ENCODE measurements around the gene RASSF3.
"Not testable (repeated sequence)": the region's sequence is repeated elsewhere in the genome, so short reads cannot be mapped to it uniquely, and the experiment has no call there.

Gene RASSF3

DNA sequence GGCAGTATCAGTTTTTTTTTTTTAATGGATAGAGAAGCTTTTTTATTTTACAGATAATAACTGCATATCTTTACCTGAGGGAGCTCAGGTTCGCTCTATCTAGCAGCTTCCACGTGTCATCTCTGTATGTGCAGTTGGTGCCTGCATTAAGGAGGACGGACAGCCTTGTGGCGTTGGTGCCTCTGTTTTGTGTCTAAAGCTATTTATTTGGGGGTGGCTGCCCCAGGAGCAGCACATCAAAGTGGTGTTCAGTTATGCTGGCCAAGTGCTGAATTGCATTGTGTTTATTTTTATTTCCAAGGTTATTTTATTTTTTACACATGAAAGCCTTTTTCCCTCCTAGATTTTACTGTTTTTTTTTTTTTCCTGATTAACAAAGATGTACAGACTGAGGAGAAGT, 59.7 kb downstream of the RASSF3 start:
- no peak for DNase-seq (ENCODE audit: low spot score)

DNA sequence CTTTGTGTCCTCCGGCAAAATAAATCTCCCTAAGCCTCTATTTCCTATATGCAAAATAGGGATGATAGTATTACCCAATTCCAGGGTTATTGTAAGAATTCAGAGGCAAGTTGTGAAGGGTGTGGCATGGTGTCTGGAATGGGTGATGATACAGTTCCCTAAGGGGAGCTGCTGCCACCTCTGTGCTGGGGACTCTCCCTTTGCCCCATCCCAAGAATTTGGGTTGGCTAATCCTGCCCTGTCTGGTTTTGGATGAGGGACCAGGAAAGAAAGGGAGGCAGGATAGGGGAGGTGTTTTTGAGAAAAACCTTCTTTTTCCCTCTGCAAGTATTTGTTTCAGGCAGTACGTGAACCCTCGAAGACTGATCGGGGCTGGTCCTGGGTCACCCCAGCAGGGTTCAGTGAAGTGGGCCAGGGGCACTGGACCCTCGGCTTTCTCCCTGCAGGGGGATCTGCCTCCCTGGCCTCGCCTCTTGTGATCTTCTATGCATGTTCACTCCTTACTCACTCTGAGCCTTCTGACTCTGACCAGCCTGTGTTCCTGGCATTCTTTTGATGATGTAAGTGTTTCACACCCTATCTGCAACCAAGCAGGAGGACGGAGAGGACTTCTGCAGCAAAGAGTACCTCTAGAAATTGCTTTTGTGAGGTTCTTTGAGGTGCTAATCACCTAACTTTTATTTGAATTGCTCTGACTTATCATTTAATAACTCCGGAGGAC, 60.8 kb downstream of the RASSF3 start:
- DNase-seq (ENCODE audit: low spot score) = no peak

- no peak for DNase-seq (ENCODE audit: low spot score)
Measured at GRCh38 chr12:64671681-64672080, 61.4 kb downstream of the RASSF3 start.

DNA sequence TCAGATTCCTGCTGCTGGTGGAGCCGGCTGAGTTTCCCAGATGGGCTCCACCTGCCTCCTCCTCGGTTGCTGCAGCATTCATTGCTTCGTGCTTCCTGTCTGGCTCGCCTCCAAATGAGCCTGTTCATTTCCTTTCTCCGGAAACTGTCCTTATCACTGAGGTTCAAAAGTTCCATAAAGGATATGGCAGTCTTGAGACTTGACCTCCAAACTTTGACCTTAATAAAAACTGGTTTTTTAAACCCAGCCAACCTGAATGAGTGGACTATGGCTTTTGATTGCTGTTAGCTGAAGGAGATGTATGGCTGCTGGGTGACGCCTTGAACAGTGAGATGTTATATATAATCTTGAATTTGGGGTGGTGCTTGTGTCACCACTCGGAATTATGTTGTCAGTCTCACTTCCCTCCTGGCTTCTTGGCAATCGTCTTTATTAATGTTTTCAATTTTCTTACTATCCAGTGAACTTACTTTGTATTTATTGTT, 62.7 kb downstream of the RASSF3 start:
- peak; percentile 54 for DNase-seq (ENCODE audit: low spot score)

DNA sequence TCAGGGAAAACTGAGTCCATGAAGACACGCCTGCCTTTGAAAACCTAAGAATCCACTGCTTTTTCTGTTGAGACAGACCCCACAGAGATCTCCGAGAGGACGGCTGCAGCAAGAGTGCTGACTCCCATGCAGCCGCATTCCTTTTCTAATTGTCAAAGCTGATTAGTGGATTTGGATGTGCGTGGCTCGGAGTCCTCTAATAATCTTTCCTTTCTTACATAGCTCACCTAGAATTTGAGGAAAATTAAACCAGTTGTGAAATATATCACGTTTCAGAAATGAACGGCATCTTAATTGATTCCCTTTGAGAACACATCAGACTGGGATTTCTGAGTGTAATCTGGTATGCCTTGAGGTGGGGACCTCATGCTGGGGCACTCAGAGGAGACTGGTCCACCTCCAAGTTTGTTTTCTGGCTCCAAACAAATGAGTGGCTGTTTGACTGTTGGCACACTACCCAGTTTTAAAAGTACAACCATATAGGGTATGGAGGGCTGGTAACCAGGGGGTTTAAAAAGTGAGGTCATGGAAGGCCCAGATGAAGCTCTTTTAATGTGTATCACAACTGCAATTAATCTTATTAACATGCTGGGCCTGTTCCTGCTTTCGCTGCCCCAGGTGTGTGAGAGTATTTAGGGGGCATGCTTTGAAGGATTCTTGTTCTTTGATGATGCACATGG, 63.3 kb downstream of the RASSF3 start:
- DNase-seq (ENCODE audit: low spot score) = no peak

DNA sequence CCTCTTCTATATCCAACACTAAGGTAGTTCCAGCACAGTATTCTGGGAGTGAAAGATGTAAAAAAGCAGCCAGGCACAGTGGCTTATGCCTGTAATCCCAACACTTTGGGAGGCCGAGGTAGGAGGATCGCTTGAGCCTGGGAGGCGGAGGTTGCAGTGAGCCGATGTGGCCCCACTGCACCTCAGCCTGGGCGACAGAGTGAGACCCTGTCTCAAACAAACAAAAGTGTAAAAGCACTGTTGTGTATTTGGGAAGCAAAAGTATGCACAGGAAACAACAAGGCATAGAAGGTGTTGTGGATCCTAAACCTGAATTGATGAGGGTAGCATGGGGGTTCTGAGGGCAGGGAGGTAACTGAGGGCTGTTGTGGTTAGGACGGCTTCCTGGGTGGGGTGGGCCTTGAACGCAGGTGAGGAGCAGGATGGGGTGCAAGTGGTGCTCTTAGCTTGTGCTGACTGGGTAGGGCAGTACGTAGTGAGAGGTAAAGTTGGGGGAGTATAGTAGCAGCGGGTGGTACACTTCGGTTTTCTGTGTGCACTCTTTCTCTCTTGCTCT, 64.2 kb downstream of the RASSF3 start:
- DNase-seq (ENCODE audit: low spot score) = no peak

- no peak for DNase-seq (ENCODE audit: low spot score)
Measured at GRCh38 chr12:64675795-64676194, 65.5 kb downstream of the RASSF3 start.

- no peak for DNase-seq (ENCODE audit: low spot score)
Measured at GRCh38 chr12:64678248-64678647, 68.0 kb downstream of the RASSF3 start.

DNA sequence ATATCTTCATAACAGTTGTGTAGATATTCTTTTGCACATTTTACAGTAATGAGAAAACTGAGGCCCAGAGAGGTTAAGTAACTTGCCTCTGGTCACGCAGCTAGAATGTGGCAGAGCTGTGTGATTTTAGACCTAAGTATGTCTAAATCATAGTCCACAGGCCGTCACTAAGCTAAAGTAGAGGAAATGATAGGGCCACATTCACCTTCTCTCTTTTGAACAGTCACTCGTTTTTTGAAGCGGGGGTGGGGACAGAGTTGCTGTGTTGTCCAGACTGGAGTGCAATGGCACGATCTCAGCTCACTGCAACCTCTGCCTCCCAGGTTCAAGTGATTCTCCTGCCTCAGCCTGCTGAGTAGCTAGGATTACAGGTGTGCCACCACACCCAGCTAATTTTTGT, 68.5 kb downstream of the RASSF3 start:
- no peak for DNase-seq (ENCODE audit: low spot score)

DNA sequence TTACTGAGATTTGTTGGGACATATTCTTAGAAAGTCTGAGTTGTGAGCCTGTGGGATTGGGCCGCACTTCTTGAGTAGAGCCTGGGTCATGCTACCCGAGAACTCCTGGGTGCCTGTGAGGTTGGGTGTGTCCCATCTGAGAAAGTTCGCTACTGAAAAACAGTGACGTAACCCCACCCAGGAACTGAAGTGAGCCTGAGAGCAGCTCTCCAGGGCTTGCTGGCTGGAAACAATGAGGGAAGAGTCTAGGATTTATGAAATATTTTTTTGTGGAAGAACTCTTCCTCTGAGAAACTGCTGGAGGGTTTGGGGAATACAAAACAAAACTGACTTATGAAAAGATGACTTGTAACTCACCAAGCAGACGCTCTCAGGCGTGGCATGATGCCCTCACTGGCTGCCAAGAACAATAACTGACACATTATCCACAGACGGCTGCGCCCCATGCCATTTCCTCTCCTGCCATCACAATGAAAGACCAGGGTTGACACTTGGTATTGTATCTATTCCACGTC, 69.2 kb downstream of the RASSF3 start:
- DNase-seq (ENCODE audit: low spot score) = no peak

DNA sequence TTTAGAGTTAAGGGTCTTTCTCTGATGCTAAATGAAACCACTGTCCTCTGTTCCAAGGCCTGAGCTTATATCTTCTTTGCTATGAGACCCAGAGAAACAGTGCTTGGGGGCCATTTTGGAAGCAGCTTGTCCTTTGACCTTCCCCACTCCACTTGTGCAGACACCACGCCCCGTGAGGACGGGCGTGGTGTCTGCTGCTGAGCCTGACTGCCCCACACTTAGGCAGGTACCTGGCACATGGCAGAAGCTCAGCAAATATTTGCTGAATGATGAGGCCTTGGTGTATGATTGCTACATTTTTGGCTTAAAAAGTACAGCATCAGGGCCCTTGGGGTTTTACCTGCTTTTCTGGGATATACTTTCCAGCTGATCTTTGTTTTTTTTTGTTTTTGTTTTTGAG, 69.9 kb downstream of the RASSF3 start:
- DNase-seq (ENCODE audit: low spot score) = no peak

DNA sequence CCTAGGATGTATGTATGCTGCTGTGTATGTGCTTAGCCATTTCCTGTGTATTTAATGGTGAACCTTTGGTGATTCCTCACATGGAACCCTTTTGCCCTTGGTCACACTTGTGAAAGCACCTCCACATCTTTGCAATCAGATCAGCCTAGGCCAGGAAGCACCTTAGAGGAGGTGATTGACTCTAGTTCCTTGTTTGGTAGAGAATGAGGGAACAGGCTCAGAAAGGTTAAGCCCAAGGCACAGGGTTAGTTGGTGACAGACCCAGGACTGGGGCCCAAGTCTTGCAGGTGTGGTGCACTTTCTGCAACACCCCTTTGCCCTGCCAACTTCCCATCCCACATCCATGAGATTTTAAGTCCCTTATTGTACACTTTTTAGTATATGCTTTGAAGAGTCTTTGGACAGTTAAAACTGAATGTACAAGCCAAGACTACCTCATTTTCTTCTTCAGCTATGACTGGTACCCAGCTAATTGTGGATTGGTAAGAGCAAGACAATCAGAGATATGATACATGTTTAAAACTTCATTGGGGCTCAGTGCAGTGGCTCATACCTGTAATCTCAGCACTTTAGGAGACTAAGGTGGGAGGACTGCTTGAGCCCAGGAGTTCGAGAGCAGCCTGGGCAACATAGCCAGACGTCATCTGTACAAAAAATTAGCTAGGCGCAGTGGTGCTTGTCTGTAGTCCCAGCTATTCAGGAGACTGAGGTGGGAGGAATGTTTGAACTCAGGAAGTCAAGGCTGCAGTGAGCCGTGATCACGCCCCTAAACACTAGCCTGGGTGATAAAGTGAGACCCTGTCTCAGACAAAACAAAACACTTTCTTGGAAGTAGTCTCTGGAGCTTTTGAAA, 71.1 kb downstream of the RASSF3 start:
- no peak for DNase-seq (ENCODE audit: low spot score)

DNA sequence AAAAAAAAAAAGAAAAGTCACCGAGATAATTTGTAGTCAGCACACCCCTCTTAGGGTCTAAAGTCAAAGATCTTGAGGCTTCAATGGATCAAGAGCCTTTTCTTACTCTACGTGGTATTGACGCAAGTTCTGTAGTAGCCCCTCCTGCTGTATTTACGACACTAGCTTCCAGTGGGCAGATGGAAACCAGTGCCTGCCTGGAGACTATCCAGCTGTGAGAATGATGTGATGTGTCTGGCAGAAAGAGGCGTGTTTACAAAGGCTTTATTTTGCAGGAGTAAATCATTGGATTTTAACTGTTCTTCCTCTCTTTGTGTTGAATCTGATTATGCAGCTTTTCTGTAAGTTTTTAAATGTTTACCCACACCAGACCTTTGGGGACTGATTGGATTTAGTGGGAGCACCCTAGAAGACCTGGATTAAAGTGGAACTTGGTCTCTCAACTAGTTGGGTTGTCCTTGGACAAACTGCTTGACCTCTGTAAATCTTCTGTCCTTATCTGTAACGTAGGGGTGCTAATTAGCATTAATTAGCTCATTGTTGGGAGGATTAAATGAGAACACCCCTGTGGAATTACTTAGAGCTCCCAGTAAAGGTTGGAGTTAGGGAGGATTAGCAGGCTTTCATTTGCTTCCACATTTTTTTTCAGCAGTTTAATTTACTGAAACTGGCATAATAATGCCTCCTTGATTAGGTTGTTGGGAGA, 72.4 kb downstream of the RASSF3 start:
- no peak for DNase-seq (ENCODE audit: low spot score)

GRCh38 chr12:64683816-64684543, 73.7 kb downstream of the RASSF3 start:
- DNase-seq (ENCODE audit: low spot score) = no peak

- DNase-seq (ENCODE audit: low spot score) = no peak
Measured at GRCh38 chr12:64685050-64685449, 74.8 kb downstream of the RASSF3 start.

DNA sequence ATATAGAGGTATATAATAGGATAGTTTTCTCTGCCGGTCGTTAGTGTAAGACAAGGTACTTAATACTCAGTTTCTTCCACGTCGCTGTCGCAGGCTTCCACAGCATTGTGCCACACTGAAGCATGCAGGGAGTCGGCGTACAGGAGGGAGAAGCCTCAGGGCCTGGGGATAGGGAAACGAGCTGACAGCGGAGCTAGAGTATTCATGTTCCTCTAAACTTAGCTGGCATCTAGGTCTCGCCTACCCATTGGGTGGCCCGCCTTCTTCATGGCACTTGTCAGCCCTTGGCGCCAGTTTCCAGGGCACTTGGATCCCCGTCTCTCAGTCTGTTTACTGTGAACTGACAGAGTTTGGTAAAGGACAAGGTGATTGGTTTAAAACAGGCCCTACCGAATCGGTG, 75.3 kb downstream of the RASSF3 start:
- no peak for DNase-seq (ENCODE audit: low spot score)

DNA sequence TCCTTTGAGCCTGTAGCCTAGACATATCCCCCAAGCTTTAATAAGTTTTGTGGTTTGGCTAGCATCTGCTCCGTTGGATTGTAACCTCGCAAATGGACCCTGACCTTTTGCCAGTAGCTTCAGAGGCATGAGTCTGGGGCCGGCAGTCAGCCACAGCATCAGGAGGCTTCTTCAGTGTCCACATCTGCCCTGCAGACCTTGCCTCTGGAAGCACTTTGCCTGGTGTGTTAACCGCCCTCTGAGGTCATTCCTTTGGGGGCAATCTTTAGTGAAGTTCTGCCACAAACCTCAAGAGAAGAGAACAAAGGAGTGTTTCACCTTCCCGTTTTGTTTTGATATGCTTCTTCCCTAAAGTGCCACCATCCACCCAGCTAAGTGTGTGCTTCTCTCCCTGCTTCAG, 77.5 kb downstream of the RASSF3 start:
- DNase-seq (ENCODE audit: low spot score) = no peak

DNA sequence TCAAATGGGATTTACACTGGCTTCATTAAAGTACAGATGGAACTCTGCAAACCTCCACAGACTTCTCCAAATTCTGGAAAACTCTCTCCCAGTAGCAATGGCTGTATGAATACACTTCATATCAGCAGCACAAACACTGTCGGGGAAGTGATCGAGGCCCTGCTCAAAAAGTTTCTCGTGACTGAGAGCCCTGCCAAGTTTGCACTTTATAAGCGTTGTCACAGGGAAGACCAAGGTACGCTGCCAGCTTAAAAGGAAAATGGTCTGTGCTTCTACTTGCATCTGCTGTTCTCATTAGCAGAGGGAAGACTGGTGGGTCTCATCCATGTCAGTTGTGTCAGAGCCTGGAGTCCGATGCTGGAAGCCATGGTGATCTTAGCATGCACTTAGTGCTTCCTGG, 77.9 kb downstream of the RASSF3 start:
- no peak for DNase-seq (ENCODE audit: low spot score)

- DNase-seq (ENCODE audit: low spot score) = no peak
Measured at GRCh38 chr12:64688715-64689114, 78.4 kb downstream of the RASSF3 start.

DNA sequence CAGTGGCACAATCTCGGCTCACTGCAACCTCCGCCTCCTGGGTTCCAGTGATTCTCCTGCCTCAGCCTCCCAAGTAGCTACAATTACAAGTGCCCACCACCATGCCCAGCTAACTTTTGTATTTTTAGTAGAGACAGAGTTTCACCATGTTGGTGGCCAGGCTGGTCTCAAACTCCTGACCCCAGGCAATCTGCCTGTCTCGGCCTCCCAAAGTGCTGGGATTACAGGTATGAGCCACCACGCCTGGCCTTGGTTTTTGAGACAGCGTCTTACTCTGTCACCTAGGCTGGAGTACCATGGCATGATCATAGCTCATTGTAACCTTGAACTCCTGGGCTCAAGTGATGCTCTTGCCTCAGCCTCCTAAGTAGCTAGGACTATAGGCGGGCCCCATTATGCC, 79.9 kb downstream of the RASSF3 start:
- DNase-seq (ENCODE audit: low spot score) = not testable (repeated sequence)

DNA sequence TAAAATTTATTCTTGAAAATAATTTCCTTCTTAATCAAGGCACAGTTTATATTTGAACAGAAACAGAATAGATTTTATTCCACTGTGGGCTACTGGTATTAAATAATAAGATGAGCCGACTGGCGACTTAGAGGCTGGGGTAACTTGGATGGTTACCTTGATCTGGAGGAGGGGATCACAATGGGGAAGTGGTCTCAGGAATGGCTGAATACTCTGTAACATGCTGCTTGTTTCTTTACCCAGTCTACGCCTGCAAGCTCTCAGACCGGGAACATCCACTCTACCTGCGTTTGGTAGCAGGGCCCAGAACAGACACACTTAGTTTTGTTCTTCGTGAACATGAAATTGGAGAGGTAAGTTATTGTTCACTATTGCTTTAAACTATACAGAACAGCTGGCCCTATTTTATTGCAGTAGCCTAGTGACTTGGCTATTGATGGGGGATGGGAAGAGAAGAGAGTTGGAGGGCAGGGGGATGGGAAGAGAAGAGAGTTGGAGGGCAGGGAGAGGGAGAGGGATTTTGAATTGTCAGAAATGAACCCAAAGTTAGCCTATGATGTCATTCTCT, 81.0 kb downstream of the RASSF3 start:
- DNase-seq (ENCODE audit: low spot score) = no peak
